Measurements from ENCODE around the gene SLC1A7.

GRCh38 chr1:53123453-53124140 is 18.8 kb downstream of the SLC1A7 start:
- no peak for TF ChIP-seq BHLHE40 (IDR thresholded peaks at IDR 0.05; ENCODE audit: borderline replicate concordance)
- TF ChIP-seq SP1 (IDR thresholded peaks at IDR 0.05) = no peak
- no peak for TF ChIP-seq FOXM1 (IDR thresholded peaks at IDR 0.05; ENCODE audit: borderline replicate concordance)
- no peak for TF ChIP-seq ZNF384 (IDR thresholded peaks at IDR 0.05)
- TF ChIP-seq PKNOX1 (IDR thresholded peaks at IDR 0.05) = no peak
- TF ChIP-seq TARDBP (IDR thresholded peaks at IDR 0.05) = no peak
- no peak for TF ChIP-seq LEF1 (IDR thresholded peaks at IDR 0.05; ENCODE audit: borderline replicate concordance)
- TF ChIP-seq FOXA1 (IDR thresholded peaks at IDR 0.05) = no peak
- no peak for TF ChIP-seq FOXK2 (IDR thresholded peaks at IDR 0.05)
- TF ChIP-seq HDGF (IDR thresholded peaks at IDR 0.05; ENCODE audit: borderline replicate concordance) = no peak
- no peak for TF ChIP-seq ARNT (IDR thresholded peaks at IDR 0.05)
- TF ChIP-seq NFRKB (IDR thresholded peaks at IDR 0.05) = no peak
- no peak for TF ChIP-seq ELF4 (IDR thresholded peaks at IDR 0.05)
- no peak for TF ChIP-seq CTBP1 (IDR thresholded peaks at IDR 0.05; ENCODE audit: borderline replicate concordance)

All from HEK293T (cell line).